ENCODE measurements around the gene MST1.
"Not testable (repeated sequence)": the region's sequence is repeated elsewhere in the genome, so short reads cannot be mapped to it uniquely, and the experiment has no call there.

MST1 gene

GRCh38 chr3:49700453-49701128, 11.3 kb upstream of the MST1 start:
- no peak for DNase-seq (ENCODE audit: low read depth)

GRCh38 chr3:49700014-49700413, 10.7 kb upstream of the MST1 start:
- no peak for DNase-seq (ENCODE audit: low read depth)

DNA sequence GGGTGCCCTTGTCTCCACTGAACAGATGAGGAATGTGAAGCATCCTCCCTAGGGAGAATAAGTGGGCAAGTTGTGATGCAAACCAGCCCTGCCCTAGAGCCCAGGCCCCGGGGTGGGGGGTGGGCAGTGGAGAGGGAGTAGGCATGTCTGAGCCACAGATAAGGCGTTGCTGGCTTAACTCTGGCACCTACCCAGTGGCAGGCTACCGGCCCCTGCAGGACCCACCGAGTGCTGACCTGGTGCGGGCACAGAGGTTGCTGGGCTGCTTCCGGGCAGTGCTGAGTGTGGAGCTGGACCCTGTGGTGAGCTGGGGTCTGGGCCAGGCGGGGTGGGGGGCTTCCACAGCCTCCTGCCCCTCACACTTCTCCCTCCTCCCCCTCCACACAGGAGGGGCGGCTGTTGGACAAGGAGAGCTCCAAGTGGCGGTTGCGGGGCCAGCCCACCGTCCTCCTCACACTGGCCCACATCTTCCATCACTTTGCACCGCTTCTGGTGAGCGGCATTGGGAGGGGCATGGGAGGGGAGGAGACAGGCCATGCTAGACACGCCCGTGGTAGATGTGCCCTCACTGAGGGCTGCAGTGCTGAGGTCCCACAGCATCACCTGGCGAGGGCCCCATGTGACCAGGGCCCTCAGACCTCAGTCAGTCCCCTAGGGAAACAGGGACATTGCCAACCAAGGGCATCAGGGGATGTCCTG, 10.2 kb upstream of the MST1 start:
- DNase-seq (ENCODE audit: low read depth) = peak; percentile 17

GRCh38 chr3:49695350-49696015, 6.2 kb upstream of the MST1 start:
- DNase-seq (ENCODE audit: low read depth) = not testable (repeated sequence)

DNA sequence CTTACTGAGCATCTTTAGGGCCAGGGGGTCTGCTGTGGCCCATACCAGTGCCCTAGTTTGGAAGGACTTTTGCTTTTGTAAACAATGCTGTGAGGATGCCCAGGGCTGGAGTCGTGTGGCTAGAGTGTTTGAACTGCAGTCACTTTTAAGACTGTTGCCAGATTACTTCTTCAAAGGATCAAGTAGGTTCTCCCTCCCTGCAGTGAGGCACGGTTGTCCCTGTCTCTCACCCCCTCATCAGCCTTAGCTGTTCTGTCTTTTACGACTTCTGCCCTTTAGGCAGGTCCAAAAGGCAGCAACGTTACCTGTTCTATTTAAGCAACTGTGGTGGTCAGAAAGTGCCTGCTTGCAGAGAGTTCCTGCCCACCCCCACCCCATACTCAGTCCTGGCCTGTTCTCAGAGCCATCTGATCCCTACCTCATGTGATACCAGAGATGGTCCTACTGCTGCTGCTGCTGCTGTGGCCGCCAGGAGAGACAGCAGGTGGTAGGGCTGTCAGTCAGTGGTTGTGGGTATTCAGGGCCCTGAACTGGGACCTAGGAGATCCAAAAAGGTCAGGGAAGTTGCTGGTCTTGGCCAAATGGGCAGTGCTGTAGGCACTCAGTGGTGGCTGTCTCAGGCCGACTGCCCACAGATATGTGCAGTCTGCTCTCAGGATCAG, 5.3 kb upstream of the MST1 start:
- DNase-seq (ENCODE audit: low read depth) = not testable (repeated sequence)

DNA sequence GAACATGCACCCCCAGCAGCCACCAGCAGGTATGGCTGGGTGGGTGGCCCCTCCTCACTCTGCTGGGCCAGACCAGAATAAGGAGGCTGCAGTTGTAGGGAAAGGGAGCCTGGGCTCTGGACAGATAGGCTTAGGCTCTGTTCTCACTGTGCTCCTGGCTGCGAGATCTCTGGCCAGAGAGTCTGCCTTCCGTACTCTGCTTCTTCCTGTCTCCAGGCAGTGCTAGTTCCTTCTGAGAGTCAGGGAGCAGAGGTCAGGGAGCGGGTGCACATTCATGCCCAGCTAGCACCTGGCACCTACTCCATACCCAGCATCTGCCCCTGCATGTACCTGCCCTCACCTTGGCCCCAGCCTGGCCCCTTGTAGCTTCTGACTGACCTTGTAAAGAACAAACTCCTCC, 2.2 kb upstream of the MST1 start:
- DNase-seq (ENCODE audit: low read depth) = not testable (repeated sequence)

- not testable (repeated sequence) for DNase-seq (ENCODE audit: low read depth)
Measured at GRCh38 chr3:49690856-49691255, 1.6 kb upstream of the MST1 start.

DNA sequence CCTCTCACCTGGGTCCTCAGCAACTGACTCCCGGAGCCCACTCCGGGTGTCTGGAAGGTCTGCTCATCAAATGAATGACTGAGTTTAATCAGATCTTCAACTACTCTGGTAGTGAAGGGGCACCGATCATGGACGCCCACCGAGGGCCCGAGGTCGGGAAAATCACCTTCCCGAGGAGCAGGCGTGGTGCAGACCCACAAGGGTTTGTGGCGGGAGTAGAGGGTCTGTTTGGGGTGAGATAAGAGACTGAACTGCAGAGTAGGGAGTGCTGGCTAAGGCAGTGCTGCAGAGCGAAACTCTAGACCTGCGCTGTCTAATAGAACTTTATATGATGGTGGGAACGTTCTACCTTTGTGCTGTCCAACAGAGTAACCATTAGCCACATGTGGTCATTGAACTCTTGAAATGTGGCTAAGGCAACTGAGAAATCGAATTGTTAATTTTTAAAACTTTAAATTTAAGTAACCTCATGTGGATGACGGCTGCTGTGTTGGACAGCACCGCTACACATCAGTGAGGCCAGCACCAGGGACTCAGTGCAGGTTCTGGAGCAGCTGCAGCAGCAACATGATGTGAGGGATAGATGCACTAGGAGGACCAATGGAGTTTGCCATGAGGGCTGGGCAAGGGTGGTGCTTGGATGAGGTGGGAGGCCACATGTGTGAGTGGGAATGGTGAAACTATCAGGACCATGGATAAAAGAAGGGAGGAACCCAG, 792 bp upstream of the MST1 start:
- not testable (repeated sequence) for DNase-seq (ENCODE audit: low read depth)

DNA sequence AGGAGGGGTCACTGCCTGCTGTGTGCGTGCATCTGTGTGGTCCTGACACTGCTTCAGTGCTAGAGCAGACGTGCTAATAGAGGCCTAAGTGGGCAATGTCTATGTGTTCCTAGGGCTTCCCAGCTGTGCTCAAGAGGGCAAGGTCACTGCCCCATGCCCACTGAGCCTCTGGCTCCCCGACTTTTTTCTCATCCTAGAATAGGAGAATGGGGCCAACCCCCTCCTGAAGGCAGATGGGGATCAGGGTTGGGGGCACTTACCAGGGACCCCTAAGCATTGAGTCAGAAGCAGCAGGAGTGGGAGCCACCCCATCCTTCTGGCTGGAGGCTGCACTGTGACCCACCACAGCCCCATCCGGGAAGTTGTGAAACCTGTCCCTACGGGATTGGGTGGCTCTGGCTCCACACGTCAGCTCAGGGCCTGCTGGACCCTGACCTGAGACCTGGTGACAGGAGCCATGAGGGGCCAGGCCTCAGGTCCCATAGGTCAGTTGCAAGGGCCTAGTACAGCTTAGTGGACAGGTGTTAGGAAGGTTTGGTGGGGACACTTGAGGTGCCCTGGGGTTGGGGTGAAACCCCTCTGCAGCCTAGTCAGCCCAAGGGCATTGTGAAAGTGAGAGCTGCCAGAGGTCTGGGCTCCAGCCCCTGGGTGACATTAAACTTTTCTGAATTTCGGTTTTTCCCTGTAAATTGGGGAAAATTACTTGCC, 782 bp downstream of the MST1 start:
- DNase-seq (ENCODE audit: low read depth) = not testable (repeated sequence)

DNA sequence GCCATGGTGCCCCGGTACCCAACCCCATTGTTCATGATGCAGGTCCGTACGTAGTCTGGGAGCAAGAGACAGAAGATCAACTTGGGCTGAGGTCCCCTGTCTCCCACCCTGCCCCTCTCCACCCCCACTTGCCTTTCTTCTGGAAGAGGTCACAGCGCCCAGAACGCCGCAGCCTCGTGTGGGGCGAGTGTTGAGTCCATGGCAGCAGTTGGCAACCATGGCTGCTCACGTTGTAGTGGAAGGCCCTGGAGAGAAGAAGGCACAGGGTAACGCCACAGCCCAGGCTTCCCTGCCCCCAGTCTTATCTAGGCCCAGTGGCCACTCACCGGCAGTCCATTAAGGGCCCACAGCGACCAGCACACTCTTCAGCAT, 1.9 kb downstream of the MST1 start:
- not testable (repeated sequence) for DNase-seq (ENCODE audit: low read depth)

DNA sequence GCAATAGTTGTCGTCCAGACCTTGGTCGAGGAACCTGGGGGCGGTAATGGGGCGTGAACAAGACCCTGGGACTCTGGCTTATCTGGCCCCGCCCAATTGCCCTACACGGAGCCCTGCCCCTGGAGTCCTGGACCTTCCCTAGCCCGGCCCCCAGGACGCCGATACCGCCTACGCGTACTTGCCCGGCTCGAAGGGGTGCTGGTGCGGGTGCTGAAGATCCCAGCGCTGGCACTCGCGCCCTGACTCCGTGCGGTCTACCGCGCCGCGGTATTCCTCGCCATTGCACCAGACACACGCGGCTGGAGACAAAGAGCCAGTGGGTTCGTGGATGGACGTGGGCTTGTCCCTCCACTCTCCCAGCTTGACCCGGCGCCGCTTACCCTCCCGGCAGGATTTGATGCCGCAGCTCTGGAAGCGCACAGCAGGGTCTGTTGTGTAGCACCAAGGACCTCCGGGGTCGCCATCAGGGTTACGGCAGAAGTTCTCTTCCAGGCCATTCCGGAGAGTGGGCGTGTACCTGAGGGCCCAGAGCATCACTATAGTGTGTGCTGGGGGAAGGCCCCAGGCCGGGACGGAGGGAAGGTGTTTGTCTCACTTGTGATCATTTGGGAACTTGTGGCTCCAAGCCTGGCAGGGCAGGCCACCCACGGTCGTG, 2.4 kb downstream of the MST1 start:
- not testable (repeated sequence) for DNase-seq (ENCODE audit: low read depth)

- DNase-seq (ENCODE audit: low read depth) = not testable (repeated sequence)
Measured at GRCh38 chr3:49686346-49686745, 2.9 kb downstream of the MST1 start.

DNA sequence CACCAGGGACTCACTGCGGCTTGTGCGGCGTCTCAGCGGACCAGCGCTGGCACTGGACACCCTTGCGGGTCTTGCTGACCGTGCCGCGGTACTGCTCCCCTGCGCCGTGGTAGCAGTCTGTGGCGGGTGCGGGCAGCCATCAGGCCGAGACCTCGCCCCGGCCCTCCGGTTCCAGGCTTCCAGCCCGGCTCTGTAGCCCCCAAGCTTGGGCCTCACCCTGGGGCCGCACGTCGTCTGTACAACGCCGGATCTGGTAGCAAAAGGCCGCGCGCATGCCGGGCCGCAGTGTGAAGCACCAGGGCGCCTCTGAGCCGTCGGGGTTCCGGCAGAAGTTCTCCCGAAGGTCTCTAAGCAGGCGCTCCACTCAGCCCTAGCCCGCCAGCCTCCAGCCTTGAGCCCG, 3.4 kb downstream of the MST1 start:
- DNase-seq (ENCODE audit: low read depth) = not testable (repeated sequence)

DNA sequence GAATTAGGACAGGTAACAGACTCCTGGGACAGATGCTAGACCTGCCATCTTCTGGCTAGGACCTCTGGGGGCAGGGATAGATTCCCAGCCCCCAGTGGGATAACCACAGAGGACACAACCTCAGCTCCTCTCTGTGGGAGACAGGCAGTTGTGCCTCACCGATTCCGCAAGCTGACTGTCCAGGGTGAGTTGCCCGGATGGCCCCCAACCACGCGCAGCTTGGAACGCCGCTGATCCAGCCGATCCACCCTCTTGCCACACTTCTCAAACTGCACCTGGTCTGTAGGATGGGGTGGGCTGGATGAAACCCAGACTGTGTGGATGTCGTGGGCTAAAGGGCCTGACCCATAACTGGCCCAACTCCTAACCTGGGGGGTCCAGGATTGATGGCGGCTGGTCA, 4.2 kb downstream of the MST1 start:
- DNase-seq (ENCODE audit: low read depth) = not testable (repeated sequence)

DNA sequence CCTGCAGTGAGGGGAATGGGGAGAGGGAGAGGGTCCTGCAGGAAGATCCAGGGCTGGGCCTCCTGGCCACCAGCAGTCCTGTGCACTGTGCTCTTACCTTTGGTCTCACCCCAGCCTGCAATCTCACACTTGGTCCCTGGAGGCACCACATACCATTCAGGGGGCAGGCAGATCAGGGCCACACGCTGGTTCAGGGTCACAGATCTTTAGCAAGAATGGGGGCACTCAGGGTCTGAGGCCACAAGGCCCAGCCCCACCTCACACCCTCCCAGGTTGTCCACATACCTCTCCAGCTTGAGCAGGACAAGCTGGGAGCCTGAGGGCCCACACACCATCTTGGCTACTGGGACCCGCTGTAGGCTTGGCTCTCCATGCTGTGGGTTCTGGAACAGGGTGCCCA, 4.8 kb downstream of the MST1 start:
- not testable (repeated sequence) for DNase-seq (ENCODE audit: low read depth)

- no peak for DNase-seq (ENCODE audit: low read depth)
Measured at GRCh38 chr3:49683162-49683561, 6.1 kb downstream of the MST1 start.

DNA sequence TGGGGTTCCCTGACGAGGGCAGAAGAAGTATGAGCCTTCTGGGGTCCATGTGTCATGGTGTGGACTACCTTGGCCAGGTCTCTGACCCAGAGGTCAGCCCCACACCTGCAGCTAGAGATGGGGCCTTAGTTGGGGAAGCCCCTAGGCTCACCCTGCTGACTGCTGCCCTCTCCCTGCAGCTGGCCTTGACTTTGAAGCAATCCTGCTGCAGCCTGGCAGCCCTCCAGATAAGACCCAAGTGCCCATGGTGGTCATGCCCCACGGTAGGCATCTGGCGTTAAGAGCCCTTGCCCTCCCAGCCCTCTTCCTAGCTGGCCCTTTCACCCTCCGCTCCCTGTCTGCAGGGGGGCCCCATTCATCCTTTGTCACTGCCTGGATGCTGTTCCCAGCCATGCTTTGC, 7.7 kb downstream of the MST1 start:
- DNase-seq (ENCODE audit: low read depth) = no peak

DNA sequence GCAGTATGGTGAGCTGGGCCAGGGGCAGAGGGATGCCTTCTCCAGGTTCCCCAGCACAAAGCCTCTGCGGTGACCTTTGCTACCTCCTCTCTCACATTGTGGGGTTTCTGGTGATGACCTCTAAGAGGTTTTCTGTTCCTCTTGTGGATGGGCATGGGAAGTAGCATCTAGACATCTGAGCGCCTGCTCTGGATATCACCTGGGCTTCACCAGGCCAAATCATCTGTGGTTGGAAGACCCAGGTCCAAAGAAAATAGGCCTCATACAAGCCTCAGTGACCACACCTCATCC, 8.1 kb downstream of the MST1 start:
- DNase-seq (ENCODE audit: low read depth) = no peak

- DNase-seq (ENCODE audit: low read depth) = no peak
Measured at GRCh38 chr3:49680493-49681231, 8.6 kb downstream of the MST1 start.

- DNase-seq (ENCODE audit: low read depth) = no peak
Measured at GRCh38 chr3:49675912-49676311, 13.4 kb downstream of the MST1 start.

All from GM04503 (cell line).